ENCODE measurements around the gene WDR33. TPM values are rescaled to one million over a fixed set of nuclear protein-coding genes. Genes with fewer than 3 reads are reported as not detected.
A peak's percentile ranks its signal among the peaks of the same experiment; 100 is the strongest.
"Not testable (repeated sequence)": the region's sequence is repeated elsewhere in the genome, so short reads cannot be mapped to it uniquely, and the experiment has no call there.

WDR33 gene
- total RNA-seq, 3 donors from 2014 or later: 43.3 to 57.1 (median 43.4) TPM

GRCh38 chr2:127776122-127776780 lies 34.7 kb downstream of the WDR33 start:
- TF ChIP-seq CTCF (IDR thresholded peaks at IDR 0.05): no peak
- ATAC-seq: peak; percentile 17
- no peak overlapping the region for H3K4me3 ChIP-seq
- no peaks in the 10 kb centered on the region for H3K4me1 ChIP-seq (ENCODE audit: low read depth)
- no peak for DNase-seq
- H3K36me3 ChIP-seq (ENCODE audit: low read depth): no peaks in the 10 kb centered on the region
- intact Hi-C loops (cut with DNase I, micrococcal nuclease): no loop called here
- no peaks in the 10 kb centered on the region for H3K9me3 ChIP-seq

- DNase-seq (no peak), ATAC-seq (no peak)
- no peak for TF ChIP-seq CTCF (IDR thresholded peaks at IDR 0.05)
- Histone ChIP-seq H3K36me3 (ENCODE audit: low read depth) (no peaks in the 10 kb centered on the region), H3K4me1 (ENCODE audit: low read depth) (no peaks in the 10 kb centered on the region), H3K9me3 (no peaks in the 10 kb centered on the region), H3K4me3 (no peak overlapping the region)
- intact Hi-C loops (cut with DNase I, micrococcal nuclease): no loop called here
Measured at GRCh38 chr2:127771756-127772155, 39.2 kb downstream of the WDR33 start.

GRCh38 chr2:127770973-127771735 lies 39.8 kb downstream of the WDR33 start:
- intact Hi-C loops (cut with DNase I, micrococcal nuclease): no loop called here
- no peak for TF ChIP-seq CTCF (IDR thresholded peaks at IDR 0.05)
- Histone ChIP-seq H3K9me3 (no peaks in the 10 kb centered on the region), H3K36me3 (ENCODE audit: low read depth) (no peaks in the 10 kb centered on the region), H3K4me3 (no peak overlapping the region), H3K4me1 (ENCODE audit: low read depth) (no peaks in the 10 kb centered on the region)
- peak; percentile 64 for ATAC-seq
- DNase-seq: no peak

GRCh38 chr2:127770534-127770933 lies 40.4 kb downstream of the WDR33 start:
- ATAC-seq; H3K9me3 ChIP-seq; H3K36me3 ChIP-seq (ENCODE audit: low read depth); H3K4me3 ChIP-seq; H3K4me1 ChIP-seq (ENCODE audit: low read depth); intact Hi-C loops (cut with DNase I, micrococcal nuclease); DNase-seq: not testable (repeated sequence)

GRCh38 chr2:127769587-127769986 lies 41.4 kb downstream of the WDR33 start:
- no peaks in the 10 kb centered on the region for H3K9me3 ChIP-seq
- no peaks in the 10 kb centered on the region for H3K36me3 ChIP-seq (ENCODE audit: low read depth)
- no peaks in the 10 kb centered on the region for H3K4me1 ChIP-seq (ENCODE audit: low read depth)
- ATAC-seq: no peak
- no peak overlapping the region for H3K4me3 ChIP-seq
- TF ChIP-seq CTCF (IDR thresholded peaks at IDR 0.05): no peak
- intact Hi-C loops (cut with DNase I, micrococcal nuclease): no loop called here
- no peak for DNase-seq

- no peak for ATAC-seq
- peaks cover 1% of the 10 kb centered on the region for H3K36me3 ChIP-seq (ENCODE audit: low read depth)
Measured at GRCh38 chr2:127768775-127769479, 42.0 kb downstream of the WDR33 start.

More at GRCh38 chr2:127768775-127769479, 42.0 kb downstream of the WDR33 start:
- Histone ChIP-seq H3K4me1 (ENCODE audit: low read depth) (no peaks in the 10 kb centered on the region), H3K9me3 (no peaks in the 10 kb centered on the region), H3K4me3 (no peak overlapping the region)
- intact Hi-C loops (cut with DNase I, micrococcal nuclease): no loop called here
- no peak for TF ChIP-seq CTCF (IDR thresholded peaks at IDR 0.05)
- DNase-seq: no peak
